CD4-positive, alpha-beta T cell treated with Interleukin-10 for 1 hour (primary cell): Measurements from ENCODE around the gene NLRP14.
A peak's percentile ranks its signal among the peaks of the same experiment; 100 is the strongest.

Source experiments
- DNase-seq: peaks from one replicate; pipeline ENCODE4 v3.0.0-alpha.2; 2020

Gene NLRP14

DNA sequence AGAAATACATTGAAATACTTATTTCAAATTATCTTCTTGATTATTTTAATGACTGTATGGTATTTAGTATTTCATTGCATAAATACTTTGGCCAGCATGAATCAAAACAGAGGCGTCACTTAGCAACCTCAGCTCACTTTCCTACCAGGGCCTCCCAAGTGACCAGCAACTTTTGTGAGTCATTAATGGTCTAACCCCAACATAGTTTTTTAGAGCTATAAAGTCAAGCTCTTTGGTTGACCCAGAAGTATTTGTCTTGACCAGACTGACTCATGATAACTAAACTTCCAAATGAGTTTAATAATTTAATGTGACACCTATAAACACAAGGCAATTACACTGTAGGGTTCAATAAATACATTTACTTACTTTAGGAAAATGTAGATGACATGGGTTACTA is 40.6 kb downstream of the NLRP14 start:
- DNase-seq: no peak

DNA sequence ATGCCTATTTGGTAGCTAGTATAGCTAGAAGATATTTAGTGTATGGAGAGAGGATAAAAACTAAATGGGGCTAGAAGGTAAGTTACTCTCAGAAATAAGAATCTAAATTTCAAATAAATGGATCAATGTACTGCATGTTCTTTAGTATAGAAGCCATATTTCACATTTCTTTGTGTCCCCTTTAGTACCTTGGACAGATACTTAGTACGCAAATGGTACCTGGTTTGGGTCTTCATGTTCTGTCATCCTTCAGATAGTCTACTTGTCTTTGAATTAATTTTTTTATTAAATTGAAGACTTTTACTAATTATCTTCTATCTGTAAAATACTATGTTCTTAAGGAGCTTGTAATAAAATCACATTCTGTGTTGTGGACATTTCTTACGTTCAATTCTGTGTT is 42.3 kb downstream of the NLRP14 start:
- DNase-seq: no peak

DNA sequence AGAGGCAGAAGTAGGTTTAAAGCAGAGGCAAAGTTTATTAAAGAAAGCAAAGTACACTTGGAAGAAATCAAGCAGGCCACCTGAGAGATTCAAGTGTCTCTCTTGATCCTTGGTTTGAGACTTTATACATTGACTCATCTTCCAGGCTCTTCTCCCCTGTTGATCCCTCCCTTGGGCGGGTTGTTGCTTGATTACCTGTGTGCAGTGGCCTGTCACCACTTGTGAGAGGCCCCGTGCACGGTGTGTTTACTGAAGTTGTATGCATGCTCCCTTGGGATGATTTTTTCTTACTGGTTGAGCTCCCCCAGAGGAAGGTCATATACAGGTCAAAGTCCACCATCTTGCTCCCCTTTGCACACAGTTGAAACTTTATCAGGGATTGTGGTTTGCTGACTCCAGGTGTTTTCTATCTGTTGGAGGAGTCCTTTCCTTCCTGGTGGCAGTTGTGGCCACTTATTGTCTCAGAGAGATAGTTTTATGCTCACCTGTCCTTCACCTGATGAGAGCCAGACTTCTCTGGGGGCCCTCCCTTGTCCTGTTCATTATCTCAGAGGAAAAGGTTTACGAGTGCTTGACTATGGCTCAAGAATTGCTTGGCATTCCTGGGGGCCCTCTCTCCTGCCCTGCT is 52.2 kb downstream of the NLRP14 start:
- DNase-seq: no peak

DNA sequence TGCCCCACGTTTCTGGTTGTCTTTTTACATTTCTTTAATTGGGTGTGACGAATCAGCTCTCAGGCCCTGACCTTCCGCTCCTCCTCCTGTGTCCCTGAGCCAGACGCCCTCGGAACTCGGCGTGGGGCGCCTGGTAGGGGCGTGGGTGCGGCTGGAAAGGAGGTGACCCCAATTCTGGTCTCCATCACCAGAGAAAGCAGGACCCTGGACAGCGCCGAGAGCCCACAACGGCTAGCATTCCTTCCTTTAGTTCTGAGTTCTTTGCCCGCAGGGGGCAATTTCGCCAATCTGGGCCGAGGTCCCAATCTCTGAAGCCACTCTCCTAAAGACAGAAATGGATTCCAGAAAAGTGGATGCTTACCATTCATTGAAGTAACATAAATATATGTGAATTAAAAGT is 56.8 kb downstream of the NLRP14 start:
- DNase-seq: no peak

DNA sequence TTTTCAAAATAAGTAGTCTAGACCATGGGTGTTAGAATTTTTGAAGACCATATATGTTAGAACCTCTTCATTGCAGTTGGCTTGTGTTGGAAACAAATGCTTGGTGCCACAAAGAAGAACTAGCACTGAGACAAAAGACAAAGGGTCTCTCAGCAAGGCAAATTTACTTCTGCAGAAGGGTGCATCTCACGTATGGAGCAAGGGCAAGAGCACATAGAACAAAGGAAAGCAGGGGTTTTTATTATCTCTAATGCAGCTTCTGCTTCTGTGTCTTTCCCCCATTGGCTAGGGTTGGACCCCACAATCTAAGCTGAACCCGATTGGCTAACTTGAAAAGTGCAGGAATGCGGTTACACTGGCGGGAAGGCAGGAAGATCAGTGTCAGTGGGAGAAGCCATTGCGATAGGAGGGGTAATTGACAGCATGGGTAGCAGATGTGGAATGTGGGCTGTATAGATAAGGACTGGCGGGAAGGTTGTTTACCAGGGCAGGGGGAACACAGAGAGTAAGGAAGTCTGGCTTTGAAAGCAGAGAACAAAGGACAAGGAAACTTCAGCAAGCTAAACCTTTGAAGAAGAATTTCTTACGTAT is 59.4 kb downstream of the NLRP14 start:
- DNase-seq: no peak

DNA sequence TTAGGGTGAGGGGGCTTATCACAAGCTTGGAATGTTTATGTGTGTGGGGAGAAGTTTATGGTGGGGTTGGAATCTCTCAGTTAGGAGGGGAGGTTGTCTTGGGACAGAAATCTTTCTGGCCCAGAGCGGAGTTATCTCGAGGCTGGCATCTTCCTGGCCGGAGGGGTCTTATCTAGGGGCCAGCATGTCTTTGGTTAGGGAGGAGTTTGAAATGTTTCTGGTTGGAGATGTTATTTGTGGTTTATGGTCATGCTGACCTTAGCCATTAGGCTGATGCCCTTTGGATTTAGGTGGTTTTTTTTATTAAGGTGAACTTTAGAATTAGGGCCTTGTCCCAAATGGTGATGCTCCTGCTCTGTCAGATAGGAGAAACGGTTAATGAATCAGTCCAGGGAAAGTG is 60.6 kb downstream of the NLRP14 start:
- DNase-seq: no peak

DNA sequence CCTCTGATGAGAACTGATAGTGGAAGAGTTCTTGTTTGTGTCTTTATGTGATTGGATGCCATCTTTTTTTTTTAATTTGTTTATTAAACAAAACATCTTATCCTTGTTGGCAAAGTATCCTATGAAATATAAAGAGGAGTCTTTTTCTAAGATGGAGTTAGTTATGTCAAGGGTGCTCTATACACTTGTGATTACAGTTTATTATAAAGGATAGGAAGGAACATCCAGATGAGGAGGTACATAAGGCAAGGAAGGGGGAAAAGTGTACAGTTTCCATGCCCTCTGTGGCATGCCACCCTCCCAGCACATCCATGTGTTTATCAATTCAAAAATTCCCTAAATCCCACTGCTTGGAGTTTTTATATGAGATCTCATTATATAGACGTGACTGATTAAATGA is 61.2 kb downstream of the NLRP14 start:
- no peak for DNase-seq

DNA sequence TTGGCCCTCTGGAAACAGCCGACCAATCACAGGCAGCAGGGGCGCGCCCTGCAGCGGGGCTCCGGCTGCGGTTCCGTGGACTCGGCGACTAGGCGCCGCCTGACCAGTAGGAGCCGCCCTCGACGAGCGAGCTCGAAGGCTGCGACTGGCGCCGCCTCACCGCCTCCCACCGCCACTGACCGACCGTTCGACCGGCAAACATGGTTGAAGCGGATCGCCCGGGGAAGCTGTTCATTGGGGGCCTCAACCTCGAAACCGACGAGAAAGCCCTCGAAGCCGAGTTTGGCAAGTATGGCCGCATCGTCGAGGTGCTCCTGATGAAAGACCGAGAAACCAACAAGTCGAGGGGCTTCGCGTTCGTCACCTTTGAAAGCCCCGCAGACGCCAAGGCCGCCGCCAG is 68.6 kb downstream of the NLRP14 start, which contains the start of gene RBMXL2:
RBMXL2 (plus strand) TSS at position 78 of the 400 bp plus-strand sequence; CDS start at position 201, 123 bp downstream.
- DNase-seq: no peak

DNA sequence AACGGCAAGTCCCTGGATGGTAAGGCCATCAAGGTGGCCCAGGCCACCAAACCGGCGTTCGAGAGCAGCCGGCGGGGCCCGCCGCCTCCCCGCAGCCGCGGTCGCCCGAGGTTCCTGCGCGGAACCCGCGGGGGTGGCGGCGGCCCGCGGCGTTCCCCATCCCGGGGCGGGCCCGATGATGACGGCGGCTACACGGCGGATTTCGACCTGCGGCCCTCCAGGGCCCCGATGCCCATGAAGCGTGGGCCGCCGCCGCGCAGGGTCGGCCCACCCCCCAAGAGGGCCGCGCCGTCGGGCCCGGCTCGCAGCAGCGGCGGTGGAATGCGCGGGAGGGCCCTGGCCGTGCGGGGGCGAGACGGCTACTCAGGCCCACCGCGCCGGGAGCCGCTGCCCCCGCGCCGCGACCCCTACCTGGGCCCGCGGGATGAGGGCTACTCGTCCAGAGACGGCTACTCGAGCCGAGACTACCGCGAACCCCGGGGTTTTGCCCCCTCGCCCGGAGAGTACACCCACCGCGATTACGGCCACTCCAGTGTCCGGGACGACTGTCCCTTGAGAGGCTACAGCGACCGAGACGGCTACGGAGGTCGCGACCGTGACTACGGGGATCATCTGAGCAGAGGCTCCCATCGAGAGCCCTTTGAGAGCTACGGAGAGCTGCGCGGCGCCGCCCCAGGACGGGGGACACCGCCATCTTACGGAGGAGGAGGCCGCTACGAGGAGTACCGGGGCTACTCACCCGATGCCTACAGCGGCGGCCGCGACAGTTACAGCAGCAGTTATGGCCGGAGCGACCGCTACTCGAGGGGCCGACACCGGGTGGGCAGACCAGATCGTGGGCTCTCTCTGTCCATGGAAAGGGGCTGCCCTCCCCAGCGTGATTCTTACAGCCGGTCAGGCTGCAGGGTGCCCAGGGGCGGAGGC is 69.3 kb downstream of the NLRP14 start:
- DNase-seq: no peak

DNA sequence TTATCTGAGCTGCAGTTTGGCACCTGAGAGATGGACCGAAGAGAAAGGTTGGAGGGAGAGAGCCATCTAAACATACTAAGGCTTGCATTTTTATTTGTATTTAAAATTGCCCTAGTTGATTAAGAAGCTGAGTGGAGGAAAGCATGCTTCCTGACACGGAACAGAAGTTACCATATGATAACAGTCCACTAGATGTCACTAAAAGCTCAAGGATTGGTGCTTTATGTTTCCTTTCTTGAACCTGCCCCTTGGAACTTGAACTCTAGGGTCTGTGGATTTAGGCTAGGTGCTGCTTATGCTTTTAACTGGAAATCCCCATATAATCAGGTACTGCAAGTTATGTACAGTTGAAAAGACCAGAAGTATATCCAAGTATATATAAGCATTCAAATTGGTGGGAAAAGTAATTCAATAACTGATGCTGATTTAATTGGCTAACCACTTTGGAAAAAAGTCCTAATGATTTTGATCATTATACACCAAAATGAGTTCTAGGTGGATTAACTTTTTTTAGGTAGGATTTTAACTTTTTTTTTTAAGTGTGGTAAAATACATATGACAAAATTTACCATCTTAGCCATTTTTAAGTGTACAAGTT is 78.1 kb downstream of the NLRP14 start:
- DNase-seq: peak; percentile 46

DNA sequence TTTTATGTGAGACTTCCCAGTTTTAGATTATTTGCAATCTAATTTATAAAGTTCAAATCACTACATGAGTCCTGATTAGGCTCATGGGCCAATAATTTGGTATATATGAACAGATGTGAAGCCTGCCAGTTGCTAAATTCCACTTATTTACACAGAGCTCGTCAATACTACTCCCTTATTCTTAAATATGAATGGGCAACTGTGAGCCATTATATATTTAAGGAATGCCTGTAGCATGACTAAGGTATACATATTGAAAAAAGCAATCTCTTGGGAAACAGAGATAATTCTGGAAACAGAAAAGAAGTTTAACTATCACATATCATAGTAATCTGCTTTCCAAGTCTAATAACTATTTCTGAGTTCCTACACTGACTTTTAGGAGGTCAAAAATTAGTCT is 95.5 kb downstream of the NLRP14 start:
- DNase-seq: no peak

DNA sequence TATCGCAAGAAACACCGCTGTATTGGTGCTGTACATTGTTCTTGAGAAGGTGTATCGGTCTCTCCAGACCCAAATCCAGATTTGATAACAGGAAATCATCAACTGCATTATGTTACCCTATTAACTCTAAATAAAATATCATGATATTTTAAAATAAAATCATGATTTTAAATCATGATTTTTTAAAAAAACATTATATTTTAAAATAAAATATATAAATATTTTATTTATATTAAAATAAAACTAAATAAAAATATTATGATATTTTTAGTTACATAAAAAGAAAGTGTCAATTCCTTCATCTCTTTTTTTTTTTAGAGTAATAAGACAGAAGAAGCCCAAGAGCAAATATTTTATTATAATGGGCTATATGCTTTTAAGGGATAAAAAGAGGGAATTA is 96.1 kb downstream of the NLRP14 start:
- no peak for DNase-seq
